Pulmonary artery endothelial cell (primary cell): Measurements from ENCODE around the gene LRRC55. TPM values are rescaled to one million over a fixed set of nuclear protein-coding genes. Genes with fewer than 3 reads are reported as not detected.
"Not testable (repeated sequence)": the region's sequence is repeated elsewhere in the genome, so short reads cannot be mapped to it uniquely, and the experiment has no call there.

Experiments used
- DNase-seq: peaks from one replicate; pipeline ENCODE4 v3.0.0-alpha.2; 2011; ENCODE audit warnings: low read depth, low spot score
- total RNA-seq: library from RNA; depleted of rRNA; stranded (reverse); fragments of >200 nt; gene quantifications from 2 replicates; pipeline ENCODE4 v1.2.3, GENCODE V29; 2014

The LRRC55 gene
- total RNA-seq, 1 donor from 2014 or later: not detected

DNA sequence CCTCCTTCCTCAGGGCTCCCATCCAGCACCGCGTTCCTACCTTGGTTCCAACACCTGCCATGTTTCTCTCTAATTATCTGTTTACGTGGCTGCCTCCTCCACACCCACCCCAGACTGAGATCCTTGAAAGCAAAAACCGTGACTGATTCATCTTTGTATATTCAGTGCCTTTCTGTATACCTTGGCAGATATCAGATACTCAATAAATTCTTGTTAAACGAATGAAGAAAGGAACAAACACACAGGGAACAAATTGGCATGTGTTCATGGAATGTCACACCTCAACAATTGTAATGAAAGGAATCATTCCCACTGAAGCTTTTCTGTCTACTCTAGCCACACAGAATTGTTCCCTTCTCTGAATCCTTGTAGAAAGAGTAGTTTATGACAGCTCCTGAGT, 20.4 kb upstream of the LRRC55 start:
- DNase-seq: no peak

DNA sequence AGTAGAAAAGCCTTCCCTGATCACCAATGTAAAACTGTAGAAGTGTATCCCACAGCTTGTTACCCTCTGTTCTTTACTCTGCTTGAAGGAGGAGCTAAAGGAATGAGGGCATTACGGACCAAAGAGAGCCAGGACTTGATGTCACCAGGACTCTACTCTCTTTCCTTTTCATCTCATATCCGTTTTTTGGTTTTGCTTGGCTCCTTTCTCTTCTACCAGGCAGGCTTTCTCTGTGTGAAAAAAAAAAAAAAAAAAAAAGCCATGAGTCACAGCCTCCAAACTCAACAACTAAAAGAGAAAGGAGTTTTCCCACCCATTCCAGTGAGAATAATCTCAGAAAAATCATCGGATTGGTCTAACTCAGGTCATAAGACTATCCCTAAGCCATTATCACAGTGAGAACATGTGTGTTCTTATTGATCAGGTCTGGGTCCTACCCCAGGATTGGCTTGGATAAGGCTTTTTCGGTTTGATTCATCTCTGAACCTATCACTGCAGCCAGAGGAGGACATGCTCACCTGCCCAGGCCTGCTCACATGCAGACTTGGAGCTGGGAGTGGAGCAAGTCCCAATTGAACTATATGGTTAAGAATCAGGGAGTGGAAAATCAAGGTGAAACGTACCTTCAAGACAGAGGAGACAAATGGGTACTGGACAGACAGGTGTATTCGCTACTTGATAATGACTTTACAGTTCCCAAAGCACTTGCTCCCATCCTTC, 19.4 kb upstream of the LRRC55 start:
- DNase-seq: no peak

DNA sequence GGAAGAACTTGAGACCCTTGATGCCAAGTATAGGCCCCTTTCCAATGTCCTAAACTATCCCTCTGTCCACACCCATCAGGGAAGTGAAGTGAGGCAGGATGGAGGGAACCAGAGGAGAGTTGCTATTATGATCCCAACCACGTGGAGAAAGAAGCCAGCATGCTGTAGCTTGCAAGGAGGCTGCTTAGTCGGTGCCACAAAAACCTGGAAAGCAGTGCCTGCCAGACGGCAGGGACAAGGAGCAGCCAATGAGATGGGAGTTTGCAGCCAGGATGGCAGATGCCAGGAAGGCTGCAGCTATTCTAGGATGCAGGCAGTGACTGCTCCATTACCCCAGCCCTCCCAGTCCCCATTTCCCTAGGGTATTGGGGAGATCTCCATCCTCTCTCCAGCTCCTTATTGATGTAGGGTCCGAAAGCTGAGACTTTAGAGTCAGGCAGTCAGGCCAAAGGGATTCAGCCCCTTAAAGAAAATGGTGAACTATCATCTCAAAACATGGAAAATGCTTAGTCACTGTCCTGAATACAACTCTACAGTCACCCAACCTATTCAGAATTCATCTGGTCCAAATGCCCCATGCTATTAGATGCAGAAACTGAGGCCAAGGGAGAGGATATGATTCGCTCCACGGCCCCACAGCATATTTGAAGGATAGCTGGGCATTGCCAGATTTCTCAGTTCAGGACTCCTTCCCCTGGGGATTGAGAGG, 18.4 kb upstream of the LRRC55 start:
- no peak for DNase-seq

DNA sequence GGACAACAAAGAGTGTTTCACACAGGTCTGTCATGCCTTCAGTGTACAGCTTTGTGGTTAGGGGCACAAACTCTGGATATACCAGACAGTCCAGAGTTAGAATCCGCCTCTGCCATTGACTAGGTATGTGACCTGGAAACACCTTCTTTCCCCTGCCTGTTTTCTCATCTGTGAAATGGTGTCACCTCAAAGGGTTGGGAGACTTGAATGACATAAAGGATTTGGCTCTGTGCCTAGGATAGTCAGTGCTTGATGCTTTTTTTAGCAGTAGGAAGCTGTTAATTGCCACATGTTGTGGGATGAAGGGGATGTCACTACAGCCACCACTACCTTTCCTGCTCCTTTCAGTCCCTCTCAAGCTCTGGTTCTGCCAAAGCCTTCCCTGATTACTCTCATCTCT, 17.4 kb upstream of the LRRC55 start:
- DNase-seq: no peak

DNA sequence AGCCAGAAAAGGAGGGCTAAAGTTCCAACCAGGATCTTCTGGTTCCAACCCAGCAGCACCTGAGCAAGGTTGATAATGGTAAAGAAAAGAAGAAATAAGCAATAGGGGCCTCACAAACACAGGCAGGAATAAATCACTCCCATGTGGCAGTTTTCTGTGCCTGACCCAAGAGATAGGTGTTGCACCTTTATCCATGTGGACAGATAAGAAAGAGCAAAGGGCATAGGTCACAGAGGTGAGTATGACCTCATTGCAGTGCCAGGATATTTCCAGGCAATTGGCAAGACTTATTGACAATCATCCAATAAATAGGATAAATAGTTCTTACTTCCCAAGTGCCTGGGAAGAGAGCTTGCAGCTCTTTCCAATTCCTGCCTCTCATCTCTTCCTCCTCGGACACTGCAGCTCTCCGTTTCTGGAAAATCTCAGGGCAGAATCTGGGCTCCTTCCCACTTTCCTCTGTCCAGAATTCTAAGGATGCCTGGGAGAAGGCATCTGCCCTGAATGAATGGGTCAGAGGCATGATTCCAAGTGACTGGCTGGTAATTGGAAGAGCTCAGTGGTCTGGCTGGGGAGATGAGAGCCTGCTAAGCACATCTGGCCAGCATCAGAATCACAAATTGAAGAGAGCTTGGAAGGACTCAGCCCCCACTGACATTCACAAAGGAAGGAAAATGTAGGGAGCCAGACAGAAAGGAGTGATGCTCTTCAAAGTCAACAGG, 14.5 kb upstream of the LRRC55 start:
- no peak for DNase-seq

DNA sequence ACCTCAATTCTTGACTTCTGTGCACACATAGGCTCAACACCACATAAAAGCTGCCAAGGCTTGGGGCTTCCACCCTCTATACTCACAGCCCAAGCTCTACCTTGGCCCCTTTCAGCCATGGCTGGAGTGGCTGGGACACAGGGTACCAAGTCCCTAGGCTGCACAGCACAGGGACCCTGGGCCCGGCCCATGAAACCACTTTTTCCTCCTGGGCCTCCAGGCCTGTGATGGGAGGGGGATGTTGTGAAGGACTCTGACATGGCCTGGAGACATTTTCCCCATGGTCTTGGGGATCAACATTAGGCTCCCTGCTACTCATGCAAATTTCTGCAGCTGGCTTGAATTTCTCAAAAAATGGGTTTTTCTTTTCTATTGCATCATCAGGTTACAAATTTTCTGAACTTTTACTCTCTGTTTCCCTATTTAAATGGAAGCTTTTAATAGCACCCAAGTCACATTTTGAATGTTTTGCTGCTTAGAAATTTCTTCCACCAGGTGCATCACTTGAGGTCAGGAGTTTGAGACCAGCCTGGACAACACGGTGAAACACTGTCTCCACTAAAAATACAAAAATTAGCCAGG, 11.9 kb upstream of the LRRC55 start:
- not testable (repeated sequence) for DNase-seq

DNA sequence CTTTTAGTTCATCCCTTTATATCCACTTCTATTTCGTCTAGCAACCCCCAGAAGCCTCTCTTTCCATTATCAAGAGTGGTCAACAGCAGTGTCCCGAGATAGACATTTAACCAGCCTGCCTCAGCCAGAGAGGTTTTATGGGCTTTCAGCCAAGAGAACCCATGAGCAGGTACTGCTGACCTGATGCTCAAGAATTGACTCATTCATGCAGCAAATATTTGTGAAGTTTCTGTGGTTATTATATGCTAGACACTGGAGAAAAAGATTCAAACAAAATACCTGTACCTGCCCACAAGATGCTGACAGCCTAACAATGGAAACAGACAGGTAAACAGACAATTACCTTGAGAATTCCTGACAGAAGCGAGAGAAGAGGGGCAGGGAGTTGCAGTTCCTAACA, 9.7 kb upstream of the LRRC55 start:
- DNase-seq: no peak

DNA sequence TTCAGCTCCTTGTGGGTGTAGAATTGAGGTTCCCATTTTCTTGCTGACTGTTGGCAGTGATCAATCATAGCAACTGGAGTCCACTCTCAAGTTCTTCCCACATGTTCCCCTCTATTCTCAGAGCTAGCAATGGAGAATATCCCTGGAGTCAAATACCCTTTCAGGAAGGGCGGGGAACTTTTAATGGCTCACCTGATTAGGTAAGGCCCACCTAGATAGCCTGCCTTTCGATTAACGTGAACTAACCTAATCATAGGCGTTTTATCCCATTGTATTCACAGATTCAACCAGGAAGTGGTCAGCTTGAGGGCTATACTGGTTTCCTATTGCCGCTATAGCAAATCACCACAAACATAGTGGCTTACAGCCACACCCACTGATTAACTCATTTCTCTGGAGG, 7.1 kb upstream of the LRRC55 start:
- DNase-seq: no peak

DNA sequence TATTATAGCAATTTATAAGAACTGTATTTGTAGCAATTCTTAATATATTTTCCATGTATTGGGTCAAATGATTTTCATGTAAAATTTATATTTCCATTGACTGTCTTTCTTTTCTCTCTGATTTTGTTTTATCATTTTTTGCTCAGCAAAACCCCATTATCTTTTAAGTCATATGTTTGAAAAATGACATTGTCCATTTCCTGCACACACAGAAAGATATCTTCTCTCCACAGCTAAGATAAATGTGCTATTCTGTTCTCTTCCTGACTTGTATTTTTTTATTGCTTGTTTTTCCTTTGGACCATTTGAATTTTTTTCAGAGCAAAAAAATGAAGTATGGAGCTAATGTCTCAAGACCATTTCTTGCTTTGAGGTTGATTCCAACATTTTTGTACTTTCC, 6.3 kb upstream of the LRRC55 start:
- no peak for DNase-seq

DNA sequence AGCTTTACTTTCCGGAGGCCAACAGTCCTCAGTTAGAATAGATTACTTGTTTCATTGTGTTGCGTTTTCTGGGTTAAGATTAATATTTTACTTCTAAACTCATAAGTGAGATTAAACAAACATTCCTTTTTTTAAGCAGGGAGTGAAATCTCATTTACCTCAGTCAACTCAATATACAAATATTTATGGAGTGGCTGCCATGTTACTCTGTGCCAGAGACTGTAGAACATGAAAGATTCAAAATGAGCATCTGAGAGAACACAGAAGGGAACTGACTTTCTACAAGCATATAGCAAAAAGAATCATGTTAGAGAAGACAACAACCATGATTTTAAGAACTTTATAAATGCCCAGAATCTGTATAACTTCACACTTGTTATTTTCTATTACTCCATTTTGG, 3.4 kb upstream of the LRRC55 start:
- DNase-seq: no peak

DNA sequence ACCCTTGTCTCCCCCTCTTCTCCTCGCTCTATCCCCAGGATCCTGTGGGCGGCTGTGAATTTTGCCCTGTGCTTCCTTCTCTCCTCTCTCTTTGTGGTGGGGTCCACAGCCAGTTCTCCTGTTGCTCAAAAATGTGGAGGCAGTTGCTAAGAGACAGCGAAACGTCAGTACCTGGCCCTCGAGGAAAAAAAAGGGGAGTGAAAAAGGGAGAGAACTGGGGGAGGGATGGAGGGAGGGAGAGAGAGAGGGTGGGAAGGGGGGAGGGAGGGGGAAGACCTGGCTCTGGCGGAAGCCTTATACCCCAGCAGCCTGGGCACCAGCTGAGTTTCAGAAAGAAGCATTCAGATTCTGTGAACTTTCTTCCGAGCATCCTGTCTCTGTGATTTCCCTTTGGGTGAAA, 2.1 kb upstream of the LRRC55 start:
- DNase-seq: no peak

DNA sequence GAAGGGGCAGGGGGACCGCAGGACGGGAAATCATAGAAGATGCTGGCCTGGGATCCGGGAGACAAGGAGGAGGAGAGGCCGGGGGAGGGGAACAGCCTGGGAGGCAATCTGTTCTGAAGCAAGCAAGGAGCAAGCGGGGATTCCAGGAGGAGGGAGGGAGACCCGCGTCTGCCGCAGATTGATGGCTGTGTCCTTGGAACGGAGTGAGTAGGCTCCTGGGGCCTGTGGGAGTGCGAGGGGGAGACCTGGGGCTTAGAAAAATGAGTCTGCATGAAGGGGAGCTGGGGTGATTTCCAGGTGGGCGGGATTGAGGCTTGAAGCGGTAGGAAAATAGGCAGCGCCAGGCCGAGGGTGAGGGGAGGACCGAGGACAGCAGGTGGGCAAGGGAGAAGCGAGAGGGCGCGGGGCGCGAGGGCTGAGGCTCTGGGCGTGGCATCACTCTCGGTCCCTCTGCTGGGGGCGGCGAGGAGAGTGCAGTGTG, 1.6 kb upstream of the LRRC55 start:
- no peak for DNase-seq

DNA sequence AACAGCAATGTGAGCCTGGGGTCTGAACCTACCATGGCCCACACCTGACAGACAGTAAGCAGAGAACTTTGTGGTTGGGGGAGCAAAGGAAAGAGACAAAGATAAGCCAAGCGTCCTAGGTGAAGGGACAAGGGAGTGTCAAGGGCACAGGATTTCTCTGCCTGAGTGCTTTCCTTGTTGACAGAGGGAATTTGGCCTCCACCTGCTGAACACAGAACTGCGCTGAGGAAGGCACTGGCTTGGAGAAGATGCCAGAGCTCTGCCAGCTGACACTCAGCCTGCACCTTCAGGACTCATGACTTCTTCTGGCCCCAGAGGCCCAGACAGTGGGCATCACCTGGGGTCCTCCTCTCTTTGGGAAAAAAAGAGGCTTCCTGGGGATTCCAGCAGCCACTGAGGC, 789 bp upstream of the LRRC55 start:
- DNase-seq: no peak

DNA sequence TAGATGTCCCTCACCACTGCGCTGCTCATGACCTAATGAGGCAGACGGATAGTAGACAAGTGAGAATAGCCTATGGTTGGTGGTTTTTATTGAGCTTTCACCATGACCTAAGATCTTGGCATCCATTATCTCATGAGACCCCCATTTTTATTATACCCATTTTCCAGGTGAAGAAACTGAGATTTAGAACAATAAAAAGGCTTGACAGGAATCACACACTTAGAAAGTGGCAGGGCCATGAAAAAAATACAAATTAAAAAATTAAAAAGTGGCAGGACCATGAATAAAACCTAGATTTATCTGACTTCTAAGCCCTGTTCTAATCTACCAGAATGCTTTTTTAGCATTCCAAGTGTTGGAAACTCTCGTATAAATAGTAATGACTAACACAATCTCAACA, 1.1 kb downstream of the LRRC55 start:
- DNase-seq: no peak

DNA sequence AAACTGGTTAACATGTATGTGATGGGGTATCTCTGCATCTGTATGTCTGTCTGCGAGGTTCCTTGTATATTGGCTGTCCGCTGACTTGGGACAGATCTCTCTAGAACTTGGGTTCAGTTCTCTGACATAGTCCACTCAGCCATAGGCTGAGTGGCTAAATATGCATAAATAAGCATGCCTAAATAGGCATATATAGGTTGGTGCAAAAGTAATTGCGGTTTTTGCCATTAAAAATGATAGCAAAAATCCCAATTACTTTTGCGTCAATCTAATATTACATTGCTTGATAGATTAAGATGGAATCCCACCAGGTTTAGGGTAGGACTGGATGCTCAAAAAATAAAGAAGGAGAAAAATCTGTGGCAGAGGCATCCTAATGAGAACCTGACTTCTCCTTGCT, 8.8 kb downstream of the LRRC55 start:
- DNase-seq: no peak

DNA sequence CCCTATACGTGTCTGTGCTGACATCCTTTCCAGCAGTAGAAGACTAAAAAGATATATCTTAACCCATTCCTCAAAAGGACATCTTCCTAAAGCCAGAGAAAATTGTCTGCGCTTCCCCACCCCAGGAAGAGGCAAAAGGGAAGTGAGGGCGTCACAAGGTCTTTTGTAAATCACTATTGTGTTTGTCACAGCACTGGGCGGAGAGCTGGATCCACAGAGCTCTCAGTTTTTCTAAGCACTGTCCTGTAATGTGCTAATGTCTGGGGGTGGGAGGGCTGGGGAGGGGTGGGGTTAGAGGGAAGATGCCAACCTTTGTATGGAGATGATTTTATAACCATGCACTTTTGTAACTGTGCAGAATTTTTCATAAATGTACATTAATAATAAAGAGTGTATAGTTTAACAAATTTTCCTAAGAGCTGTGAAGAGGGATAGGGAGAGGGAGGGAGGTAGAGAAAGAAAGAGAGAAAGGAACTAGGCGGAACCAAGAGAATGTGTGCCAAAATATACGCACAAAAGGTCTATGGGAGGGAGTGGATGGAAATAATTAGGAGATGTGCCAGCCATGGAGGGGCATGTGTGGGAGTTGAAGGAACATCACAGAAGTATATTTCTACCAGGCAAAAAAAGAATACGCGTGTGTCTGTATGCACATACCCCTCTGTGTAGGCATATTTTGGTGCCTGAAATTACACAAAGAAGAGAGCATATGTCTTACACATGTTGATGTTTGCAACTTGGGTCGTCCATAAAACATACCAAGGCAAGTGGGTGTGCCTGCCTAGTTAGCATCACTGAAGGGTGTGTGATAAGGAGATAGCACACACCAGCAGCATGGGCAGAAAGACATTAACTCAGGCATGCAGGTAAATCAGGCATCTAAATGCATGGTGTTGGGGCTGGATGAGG, 9.8 kb downstream of the LRRC55 start:
- no peak for DNase-seq

DNA sequence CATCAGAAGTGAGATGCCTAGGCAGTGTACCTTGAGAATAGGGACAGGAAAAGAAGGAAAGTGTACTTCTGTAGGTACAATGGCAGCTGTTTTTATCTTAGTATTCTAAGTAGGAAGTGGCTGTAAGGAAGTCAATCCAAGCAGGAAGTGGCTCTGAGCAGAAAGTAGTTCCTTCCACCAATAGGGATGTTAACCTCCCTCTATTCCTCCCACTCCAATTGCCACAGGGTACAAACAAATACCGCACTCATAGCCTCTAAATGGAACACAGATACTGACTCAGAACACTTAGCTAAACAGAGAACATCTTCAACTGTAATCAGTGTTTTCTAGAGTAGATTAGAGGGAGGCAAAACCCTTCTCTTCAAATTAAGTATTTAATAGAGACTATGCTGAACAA, 10.6 kb downstream of the LRRC55 start:
- DNase-seq: no peak

DNA sequence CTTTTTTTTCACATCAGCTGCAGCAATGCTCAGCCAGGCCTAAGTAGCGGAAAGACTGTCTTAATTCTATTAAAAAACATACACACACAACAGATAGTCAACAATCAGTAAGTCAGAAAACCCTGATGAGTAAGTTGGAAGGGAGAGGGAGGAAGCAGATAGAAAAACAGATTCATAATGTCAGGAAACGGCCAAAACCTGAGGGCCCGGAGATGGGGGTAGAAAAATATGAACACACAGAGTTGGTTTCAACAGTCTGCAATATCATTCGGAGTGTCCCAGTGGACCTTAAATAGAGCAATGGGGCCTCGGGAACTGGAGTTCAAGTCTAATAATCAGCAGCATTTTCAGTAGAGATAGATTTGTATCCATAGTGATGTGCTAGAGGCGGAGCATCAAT, 14.8 kb downstream of the LRRC55 start:
- DNase-seq: no peak

DNA sequence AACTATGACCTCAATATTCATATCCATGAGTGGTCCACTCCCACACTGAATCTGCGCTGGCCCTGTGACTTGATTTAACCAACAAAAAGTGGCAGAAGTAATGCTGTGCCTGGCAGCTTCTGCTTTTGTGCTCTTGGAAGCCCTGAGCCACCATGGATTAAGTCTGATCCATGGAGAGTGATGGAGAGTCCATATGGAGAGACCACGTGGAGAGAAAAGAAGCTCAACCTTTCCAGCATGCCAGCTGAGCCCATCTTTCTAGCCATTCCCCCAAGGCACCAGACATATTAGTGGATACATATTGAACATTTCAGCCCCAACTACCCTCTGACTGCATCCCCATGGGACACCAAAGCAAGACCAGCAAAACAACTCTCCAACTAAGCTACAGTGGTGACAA, 16.0 kb downstream of the LRRC55 start:
- no peak for DNase-seq

DNA sequence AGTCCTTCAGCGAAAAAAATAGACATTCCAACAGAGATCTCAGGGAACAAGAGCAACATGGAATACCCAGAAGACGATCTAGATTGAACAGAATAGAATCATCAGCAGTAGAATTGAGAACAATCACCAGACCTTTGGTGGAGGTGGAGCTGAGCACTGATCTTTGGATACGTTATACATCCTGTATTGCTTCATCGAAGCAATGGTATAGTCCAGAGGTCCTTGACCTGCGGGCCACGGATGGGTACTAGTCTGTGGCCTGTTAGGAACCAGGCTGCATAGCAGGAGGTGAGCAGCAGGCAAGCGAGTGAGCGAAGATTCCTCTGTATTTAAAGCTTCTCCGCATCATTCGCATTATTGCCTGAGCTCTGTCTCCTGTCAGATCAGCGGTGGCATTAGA, 17.6 kb downstream of the LRRC55 start:
- DNase-seq: no peak

DNA sequence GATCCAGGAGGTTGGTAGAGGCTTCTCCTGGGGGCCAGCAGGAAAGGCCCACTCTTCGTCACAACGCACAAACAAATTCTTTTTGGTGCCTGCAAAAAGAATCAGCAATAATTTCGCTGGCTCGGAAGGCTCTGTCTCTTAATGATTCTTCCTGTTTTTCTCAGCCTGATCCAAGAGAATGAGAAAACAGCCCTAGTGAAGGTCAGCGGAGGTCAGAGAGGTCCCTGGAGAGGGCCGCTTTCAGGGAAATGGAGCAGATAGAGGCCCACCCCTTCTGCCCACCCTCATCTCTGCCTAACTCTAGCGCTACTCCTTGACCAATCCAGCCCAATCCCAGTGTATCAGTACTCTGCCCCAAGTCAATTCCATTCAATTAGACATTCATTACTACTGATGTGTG, 19.2 kb downstream of the LRRC55 start:
- DNase-seq: no peak
